ENCODE results near the gene CAPZB.

DNA sequence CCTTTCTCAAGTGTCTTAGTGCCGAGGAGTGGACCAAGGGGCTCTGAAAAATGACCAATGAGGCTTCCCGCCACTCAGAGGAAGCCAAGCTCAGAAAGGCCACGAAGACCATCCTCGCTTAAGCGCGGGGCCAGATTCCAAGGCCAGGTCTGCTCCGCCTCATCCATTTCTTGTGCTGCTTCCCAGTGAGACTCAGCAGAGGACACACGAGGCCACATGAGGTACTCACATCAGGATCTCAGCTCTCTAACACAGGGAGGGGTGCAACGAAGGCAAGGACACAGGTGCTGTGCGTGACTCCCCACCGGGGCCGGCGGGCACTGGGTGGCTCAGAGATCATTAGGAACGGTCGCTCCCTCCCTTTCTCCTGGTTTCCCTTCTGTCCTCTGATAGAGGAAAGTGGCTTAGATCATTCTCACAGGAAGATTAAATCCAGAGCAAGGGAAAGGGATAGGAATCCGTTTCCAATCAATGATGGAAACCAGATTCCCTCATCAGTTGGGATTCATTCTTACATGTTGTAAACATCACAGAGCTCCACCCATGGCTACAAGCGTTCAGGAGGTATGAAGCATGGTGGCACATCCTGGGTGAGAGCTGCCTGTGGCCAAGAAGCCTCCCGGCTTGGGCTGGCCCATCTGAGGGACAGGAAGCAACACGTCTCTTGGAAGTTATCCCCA, 46.7 kb downstream of the CAPZB start:
- TF ChIP-seq, protein P1, sequence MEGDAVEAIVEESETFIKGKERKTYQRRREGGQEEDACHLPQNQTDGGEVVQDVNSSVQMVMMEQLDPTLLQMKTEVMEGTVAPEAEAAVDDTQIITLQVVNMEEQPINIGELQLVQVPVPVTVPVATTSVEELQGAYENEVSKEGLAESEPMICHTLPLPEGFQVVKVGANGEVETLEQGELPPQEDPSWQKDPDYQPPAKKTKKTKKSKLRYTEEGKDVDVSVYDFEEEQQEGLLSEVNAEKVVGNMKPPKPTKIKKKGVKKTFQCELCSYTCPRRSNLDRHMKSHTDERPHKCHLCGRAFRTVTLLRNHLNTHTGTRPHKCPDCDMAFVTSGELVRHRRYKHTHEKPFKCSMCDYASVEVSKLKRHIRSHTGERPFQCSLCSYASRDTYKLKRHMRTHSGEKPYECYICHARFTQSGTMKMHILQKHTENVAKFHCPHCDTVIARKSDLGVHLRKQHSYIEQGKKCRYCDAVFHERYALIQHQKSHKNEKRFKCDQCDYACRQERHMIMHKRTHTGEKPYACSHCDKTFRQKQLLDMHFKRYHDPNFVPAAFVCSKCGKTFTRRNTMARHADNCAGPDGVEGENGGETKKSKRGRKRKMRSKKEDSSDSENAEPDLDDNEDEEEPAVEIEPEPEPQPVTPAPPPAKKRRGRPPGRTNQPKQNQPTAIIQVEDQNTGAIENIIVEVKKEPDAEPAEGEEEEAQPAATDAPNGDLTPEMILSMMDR (IDR thresholded peaks at IDR 0.05; ENCODE audit: low read length) = no peak
- TF ChIP-seq EZH2 (IDR thresholded peaks at IDR 0.05; ENCODE audit: borderline replicate concordance, low read length) = no peak

All from OCI-LY1 (cell line).